GM18870 (cell line): ENCODE measurements around the gene PRSS3.
"Not testable (repeated sequence)": the region's sequence is repeated elsewhere in the genome, so short reads cannot be mapped to it uniquely, and the experiment has no call there.

ENCODE experiments used
- ATAC-seq: cut with Tn5 transposase; IDR thresholded peaks from one replicate; pipeline ENCODE4 v1.9.1; 2021; ENCODE audit warnings: moderate library complexity; ENCODE audit not compliant: unreplicated experiment

PRSS3 gene

GRCh38 chr9:33785914-33786313 is 9.4 kb upstream of the PRSS3 start:
- ATAC-seq: no peak

DNA sequence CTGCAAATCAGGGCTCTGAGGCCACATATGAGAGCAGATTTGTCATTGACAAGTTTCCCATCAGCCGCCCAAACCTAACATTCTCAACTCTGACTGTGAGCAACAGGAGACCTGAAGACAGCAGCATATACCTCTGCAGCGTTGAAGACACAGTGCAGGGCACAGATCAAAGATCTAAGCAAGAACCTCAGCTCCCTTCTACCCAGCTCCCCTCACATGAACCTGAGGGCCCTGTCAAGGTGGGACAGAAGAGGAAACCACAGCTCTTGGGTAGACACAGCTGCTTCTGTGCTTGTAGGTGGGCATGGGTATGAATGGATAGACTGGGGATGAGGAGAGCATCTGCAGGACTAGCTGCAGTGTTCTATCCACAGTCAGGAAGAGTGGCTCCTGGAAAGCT is 8.7 kb upstream of the PRSS3 start:
- ATAC-seq: no peak

- no peak for ATAC-seq
Observed at GRCh38 chr9:33787839-33788238, 7.5 kb upstream of the PRSS3 start.

GRCh38 chr9:33789429-33789828 is 5.9 kb upstream of the PRSS3 start:
- not testable (repeated sequence) for ATAC-seq

DNA sequence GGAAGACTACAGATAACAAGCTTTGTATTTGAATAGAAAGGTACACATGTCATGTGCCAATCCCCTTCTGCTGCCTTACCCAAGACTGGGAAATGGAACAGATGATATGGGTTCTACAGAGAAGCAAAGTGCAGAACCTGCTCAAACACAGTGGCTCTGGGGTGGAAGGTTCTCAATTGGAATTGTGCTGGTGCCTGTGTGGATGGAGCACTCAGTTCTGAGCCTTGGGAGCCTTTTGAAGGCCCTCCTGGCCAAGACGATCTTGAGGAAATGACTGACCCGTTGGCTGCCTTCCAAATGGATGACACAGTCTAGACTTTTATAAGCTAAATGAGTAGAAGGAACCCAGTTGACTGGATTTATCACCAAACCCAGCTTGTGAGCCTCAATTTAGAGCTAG is 4.2 kb upstream of the PRSS3 start:
- ATAC-seq: no peak

GRCh38 chr9:33793496-33793895 is 1.9 kb upstream of the PRSS3 start:
- not testable (repeated sequence) for ATAC-seq

GRCh38 chr9:33794560-33794959 is 801 bp upstream of the PRSS3 start:
- ATAC-seq: no peak

GRCh38 chr9:33795819-33796218 is 458 bp downstream of the PRSS3 start:
- no peak for ATAC-seq

GRCh38 chr9:33796679-33797078 is 1.3 kb downstream of the PRSS3 start:
- not testable (repeated sequence) for ATAC-seq

DNA sequence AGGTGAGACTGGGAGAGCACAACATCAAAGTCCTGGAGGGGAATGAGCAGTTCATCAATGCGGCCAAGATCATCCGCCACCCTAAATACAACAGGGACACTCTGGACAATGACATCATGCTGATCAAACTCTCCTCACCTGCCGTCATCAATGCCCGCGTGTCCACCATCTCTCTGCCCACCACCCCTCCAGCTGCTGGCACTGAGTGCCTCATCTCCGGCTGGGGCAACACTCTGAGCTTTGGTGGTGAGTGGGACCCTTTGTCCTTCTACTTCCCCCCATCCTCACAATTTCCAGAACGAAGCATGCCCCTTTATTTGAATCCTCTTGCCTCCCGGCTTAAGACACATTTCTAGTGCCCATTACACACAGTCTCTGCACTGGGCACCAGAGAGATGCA is 2.5 kb downstream of the PRSS3 start:
- no peak for ATAC-seq

- no peak for ATAC-seq
Observed at GRCh38 chr9:33798545-33798944, 3.2 kb downstream of the PRSS3 start.

DNA sequence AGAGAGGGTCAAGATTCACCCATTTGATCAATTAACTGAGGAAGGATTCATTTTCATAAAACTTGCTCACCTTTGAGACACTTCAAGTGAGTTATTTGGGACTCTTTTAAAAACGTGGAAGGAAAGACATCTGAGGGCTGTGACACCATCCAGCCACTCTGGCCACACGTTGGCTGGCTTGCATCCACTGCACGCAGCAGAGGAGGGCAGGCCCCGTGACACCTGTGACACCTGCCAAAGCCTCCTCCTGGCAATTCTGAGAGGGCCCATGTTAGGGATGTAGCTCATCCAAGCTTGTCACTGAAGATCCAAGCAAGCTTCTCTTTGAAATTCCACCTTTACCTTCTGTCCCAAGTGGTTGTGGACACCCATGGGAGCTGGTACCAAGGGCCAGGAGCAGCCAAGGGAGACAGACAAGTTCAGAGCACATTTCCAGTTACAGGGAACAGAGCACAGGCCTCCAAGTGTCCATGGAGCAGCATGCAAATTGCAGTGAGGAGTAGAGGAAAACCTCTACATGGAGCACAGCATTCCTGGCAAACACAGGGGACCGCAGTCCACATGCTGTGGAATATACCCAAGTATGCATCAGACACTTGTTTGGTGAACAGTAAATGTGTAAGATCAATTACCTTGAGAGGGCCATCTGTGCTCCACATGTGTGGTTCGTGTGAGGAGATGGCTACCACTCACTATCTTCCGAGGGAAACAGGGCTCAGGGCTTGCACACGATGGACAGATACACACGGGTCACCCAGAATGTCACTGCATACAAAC is 4.8 kb downstream of the PRSS3 start:
- no peak for ATAC-seq

- ATAC-seq: no peak
Observed at GRCh38 chr9:33800886-33801285, 5.5 kb downstream of the PRSS3 start.

- not testable (repeated sequence) for ATAC-seq
Observed at GRCh38 chr9:33801943-33802500, 6.7 kb downstream of the PRSS3 start.

DNA sequence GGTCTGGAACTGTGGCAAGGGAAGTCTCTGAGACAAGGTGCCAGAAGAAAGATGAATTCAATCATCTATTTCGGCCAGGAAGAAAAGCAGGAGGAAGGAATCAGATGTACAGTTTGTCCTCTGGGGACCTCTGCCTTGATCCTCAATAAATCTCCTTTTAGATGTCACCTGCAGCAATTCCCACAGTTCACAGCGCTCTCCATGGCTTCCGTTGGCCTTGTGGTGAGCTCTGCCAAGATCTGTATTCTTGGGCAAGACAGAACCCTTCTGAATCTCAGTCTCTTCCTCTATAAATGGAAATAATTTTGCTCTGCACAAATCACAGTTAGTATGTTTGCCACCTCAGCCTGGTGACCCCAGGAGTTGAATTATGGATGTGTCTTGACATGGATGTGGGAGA is 8.8 kb downstream of the PRSS3 start:
- ATAC-seq: not testable (repeated sequence)

GRCh38 chr9:33807156-33807555 is 11.8 kb downstream of the PRSS3 start:
- not testable (repeated sequence) for ATAC-seq

DNA sequence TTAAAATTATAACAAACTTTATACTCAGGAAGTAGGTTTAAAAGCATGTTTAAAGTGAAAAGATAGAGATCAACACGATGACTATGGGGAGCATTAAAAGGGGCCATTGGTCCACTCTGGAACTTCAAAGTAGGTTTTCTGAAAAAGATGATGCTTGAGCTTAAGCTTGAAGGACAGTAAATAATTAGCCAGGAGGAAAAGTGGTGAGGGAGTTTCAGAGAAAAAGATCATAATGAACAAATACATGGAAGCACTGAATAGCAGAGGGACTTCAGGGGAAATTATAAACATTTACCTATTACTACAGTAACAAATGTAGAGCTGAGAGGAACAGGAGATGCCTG is 13.6 kb downstream of the PRSS3 start:
- ATAC-seq: not testable (repeated sequence)

DNA sequence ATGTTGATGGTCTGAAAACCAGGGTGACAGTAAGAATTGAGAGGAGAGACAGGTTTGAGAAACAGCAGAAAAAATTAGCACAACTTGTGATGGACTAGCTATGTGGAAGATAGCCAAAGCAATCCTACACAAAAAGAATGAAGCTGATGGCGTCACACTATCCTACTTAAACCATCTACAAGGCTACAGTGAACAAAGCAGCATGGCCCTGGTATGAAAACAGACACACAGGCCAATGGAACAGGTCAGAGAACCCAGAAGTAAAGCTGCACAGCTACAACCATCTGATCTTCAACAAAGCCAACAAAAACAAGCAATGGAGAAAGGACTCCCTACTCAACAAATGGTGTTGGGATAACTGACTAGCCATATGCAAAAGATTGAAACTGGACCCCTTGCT is 14.1 kb downstream of the PRSS3 start:
- ATAC-seq: no peak

DNA sequence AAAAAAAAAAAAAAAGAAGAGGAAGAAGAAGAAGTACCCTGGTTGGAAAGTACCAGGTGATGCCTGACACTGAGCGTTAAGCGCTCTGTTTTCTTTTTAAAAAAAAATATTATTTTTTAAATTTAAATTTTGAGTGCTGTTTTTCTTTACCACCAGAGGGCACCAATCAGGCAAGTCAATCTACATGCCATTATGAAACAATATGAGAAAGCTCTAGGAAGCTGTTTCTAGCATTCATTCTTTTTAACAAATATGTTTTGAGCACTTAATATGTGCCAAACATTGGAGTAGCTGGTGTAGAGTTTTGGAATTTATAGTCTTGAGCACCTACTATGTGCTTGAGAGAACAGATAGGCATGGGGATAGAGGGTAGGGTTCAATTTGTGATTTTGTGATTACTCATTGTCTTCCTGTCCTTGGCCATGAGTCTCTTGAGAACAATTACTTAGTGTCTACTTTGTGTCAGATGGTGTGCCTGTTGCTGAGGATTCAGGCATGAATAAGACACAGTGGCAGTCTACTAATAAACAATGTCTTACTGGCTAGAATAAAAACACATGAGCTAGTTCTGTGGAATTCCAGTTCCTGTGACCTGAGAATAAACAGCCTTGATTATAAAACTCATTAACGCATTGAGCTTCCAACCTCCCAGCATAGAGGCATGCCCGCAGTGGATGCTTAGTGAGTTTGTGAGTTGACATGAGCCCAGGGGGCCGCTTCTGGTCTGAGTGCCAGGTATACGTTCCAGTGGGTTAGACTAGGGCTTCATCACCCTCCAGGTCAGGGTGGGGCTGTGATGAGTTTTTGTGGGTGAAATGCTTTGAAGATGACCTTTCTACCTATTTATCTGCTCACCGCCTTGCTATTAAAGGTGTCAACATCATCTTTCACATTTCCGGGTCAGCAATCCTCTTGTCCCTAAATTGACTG is 18.6 kb downstream of the PRSS3 start:
- ATAC-seq: no peak

DNA sequence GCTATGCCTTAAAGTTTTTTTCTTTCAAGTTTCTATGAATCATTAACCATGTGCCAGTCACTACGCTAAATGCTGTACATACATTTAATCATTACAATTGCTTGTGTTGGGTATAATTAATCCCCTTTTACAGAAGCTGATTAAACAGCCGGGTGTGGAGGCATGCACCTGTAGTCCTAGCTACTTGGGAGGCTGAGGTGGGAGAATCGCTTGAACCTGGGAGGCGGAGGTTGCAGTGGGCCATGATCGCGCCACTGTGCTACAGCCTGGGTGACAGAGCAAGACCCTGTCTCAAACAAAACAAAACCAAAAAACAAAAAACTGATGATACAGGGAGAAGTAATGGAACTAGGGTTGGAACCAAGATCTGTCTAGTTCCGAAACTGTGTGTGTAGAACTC is 20.4 kb downstream of the PRSS3 start:
- no peak for ATAC-seq

DNA sequence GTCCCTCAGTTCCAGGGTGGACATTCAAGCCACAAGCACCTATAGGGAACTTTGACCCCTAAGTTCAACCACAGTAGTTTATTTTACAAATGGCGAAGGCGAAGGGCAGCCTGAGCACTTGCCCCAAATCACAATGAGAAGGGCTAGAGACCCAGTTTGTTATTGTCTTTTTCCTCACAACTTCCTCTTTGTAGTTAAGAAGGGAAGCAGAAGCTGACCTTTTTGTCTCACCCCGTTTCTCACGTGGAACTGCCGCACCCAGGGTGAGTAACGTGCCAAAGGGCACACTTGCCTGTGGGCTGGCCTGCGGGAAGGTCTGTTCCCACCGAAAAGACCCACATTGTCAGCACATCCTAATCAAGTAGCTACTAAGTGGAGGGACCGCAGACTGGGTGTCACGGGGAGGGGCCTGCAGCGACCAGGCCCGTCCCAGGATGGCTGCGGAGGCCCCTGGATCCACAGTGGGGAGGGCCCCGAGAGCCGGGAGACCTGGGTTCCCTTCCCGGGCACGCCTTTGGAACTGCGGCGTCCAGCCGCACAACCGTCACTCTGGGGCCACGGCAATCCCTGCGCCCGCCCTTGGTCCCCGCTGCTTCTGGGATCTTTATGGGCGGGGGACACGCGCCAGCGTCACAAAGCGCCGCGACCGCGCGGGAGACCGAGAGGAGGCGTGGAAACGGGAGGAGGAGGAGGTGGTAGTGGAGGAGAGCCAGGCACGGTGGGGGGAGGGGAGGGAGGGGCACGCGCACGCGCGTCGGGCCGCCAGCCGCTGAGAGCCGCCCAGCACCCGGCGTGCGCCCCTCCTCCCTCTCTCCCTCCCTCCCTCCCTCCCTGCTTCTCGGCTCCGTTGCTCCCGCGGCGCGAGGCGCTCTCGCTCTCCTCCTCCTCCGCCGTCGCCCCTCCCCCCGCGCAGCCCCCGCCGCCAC is 21.2 kb downstream of the PRSS3 start, which contains the start of gene UBE2R2:
Gene UBE2R2, plus strand, starts transcription at position 834 of the 926 bp plus-strand sequence. CDS start 598 bp downstream, outside the sequence.
- peak; percentile 37 for ATAC-seq
